H1 (cell line): ENCODE data around the gene CARD14.

Experiments
- BACH1 ChIP-seq: IDR thresholded peaks from 2 replicates; pipeline ENCODE4 v1.6.1; 2012; ENCODE audit warnings: low read length, improper control_type of control experiment
- CHD7 ChIP-seq: fragments of 300-600 bp; sonication (generic); IDR thresholded peaks from 2 replicates; pipeline ENCODE4 v1.7.1; 2012; ENCODE audit warnings: low read length, moderate library complexity, mild to moderate bottlenecking, inconsistent platforms; ENCODE audit not compliant: insufficient replicate concordance
- CTCF ChIP-seq, 3 experiments: IDR thresholded peaks; 1 replicate in 2 of 3; 2 replicates in 1 of 3; pipeline versions ENCODE4 v1.5.1 to v1.6.1; 2011; ENCODE audit warnings: low read length in 3 of 3, mild to moderate bottlenecking in 3 of 3, inconsistent platforms in 2 of 3, low read depth in 1 of 3, moderate library complexity in 1 of 3; ENCODE audit not compliant: insufficient read depth in 1 of 3; ENCODE audit errors: control extremely low read depth in 1 of 3
- EP300 ChIP-seq, 2 experiments: IDR thresholded peaks; 1 replicate in 1 of 2; 2 replicates in 1 of 2; pipeline ENCODE4 v1.6.1; 2011 to 2012; ENCODE audit warnings: low read depth in 2 of 2, low read length in 2 of 2, mild to moderate bottlenecking in 2 of 2, borderline replicate concordance in 1 of 2, inconsistent platforms in 1 of 2, moderate library complexity in 1 of 2
- EZH2 ChIP-seq: fragments of 200-600 bp; sonication (generic); IDR thresholded peaks from 2 replicates; pipeline ENCODE4 v1.7.1; 2012; ENCODE audit warnings: low read depth, mild to moderate bottlenecking, moderate library complexity, low read length, inconsistent platforms; ENCODE audit not compliant: severe bottlenecking
- FOSL1 ChIP-seq: IDR thresholded peaks from 2 replicates; pipeline ENCODE4 v1.6.1; 2011; ENCODE audit warnings: mild to moderate bottlenecking, low read depth, low read length, moderate library complexity; ENCODE audit not compliant: insufficient read depth
- POLR2A ChIP-seq, 2 experiments: IDR thresholded peaks; 1 replicate in 1 of 2; 2 replicates in 1 of 2; pipeline ENCODE4 v1.6.1; 2011; ENCODE audit warnings: low read depth in 2 of 2, low read length in 2 of 2, mild to moderate bottlenecking in 2 of 2; ENCODE audit errors: control extremely low read depth in 1 of 2
- RFX5 ChIP-seq: IDR thresholded peaks from 2 replicates; pipeline ENCODE4 v1.6.1; 2011; ENCODE audit warnings: low read depth, low read length, improper control_type of control experiment, borderline replicate concordance
- RNF2 ChIP-seq: fragments of 200-900, 300-1000 bp; sonication (generic); IDR thresholded peaks from 2 replicates; pipeline ENCODE4 v1.7.1; 2016; ENCODE audit warnings: borderline replicate concordance, low read depth, mild to moderate bottlenecking, antibody characterized with exemption, low read length; ENCODE audit not compliant: poor library complexity, severe bottlenecking; ENCODE audit errors: missing control alignments
- RXRA ChIP-seq: IDR thresholded peaks from 2 replicates; pipeline ENCODE4 v1.6.1; 2011; ENCODE audit warnings: low read depth, mild to moderate bottlenecking, low read length, moderate library complexity; ENCODE audit not compliant: insufficient read depth
- SP1 ChIP-seq: IDR thresholded peaks from 2 replicates; pipeline ENCODE4 v1.6.1; 2011; ENCODE audit warnings: low read depth, low read length
- USF2 ChIP-seq: IDR thresholded peaks from 2 replicates; pipeline ENCODE4 v1.6.1; 2011; ENCODE audit warnings: low read length, improper control_type of control experiment

GRCh38 chr17:80243526-80244433 is 74.0 kb downstream of the CARD14 start:
- TF ChIP-seq EP300 (IDR thresholded peaks at IDR 0.05; ENCODE audit: borderline replicate concordance in 1 of 2, low read depth in 2 of 2, low read length in 2 of 2) (no peak), CHD7 (no peak), CTCF (IDR thresholded peaks at IDR 0.05; ENCODE audit: control extremely low read depth in 1 of 3, insufficient read depth in 1 of 3, low read depth in 1 of 3, low read length in 3 of 3) (no peak), USF2 (no peak), POLR2A (IDR thresholded peaks at IDR 0.05; ENCODE audit: control extremely low read depth in 1 of 2, low read depth in 2 of 2, low read length in 2 of 2) (no peak), RXRA (no peak), RFX5 (no peak), SP1 (no peak), RNF2 (no peak), BACH1 (no peak), EZH2 (no peak), FOSL1 (no peak)
